Measurements from ENCODE around the gene SRSF4.

SRSF4 gene

GRCh38 chr1:29211086-29212030 lies 29.7 kb upstream of the SRSF4 start:
- DNase-seq (ENCODE audit: insufficient read length, low spot score) = peak; percentile 48
- peak; percentile 90 for FAIRE-seq
- TF ChIP-seq, protein P1, sequence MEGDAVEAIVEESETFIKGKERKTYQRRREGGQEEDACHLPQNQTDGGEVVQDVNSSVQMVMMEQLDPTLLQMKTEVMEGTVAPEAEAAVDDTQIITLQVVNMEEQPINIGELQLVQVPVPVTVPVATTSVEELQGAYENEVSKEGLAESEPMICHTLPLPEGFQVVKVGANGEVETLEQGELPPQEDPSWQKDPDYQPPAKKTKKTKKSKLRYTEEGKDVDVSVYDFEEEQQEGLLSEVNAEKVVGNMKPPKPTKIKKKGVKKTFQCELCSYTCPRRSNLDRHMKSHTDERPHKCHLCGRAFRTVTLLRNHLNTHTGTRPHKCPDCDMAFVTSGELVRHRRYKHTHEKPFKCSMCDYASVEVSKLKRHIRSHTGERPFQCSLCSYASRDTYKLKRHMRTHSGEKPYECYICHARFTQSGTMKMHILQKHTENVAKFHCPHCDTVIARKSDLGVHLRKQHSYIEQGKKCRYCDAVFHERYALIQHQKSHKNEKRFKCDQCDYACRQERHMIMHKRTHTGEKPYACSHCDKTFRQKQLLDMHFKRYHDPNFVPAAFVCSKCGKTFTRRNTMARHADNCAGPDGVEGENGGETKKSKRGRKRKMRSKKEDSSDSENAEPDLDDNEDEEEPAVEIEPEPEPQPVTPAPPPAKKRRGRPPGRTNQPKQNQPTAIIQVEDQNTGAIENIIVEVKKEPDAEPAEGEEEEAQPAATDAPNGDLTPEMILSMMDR (IDR thresholded peaks at IDR 0.05; ENCODE audit: insufficient read depth, missing control alignments) = no peak

GRCh38 chr1:29210278-29211085 lies 28.8 kb upstream of the SRSF4 start:
- FAIRE-seq (peak; percentile 99), DNase-seq (ENCODE audit: insufficient read length, low spot score) (peak; percentile 67)
- TF ChIP-seq, protein P1 (IDR thresholded peaks at IDR 0.05; ENCODE audit: insufficient read depth, missing control alignments) = no peak

DNA sequence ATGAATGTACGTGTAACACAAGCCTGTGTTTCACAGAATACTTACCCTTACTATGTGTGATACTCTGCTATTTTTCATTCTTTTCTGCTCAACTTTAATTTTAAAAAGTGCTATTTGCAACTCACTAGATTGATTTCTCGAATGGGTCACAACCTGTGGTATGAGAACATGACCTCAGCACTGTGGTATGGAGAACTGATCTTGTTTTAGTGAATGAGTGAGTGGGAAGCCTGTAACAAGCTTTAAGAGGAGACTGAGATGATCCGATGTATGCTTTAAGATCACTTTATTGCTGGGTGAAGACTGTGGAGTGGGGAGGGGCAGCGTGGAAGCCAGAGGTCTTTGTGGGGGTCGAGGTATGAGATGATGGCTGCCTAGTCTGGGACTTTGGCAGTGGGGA lies 27.5 kb upstream of the SRSF4 start:
- FAIRE-seq (no peak), DNase-seq (ENCODE audit: insufficient read length, low spot score) (no peak)
- TF ChIP-seq, protein P1 (IDR thresholded peaks at IDR 0.05; ENCODE audit: insufficient read depth, missing control alignments) = no peak

- TF ChIP-seq, protein P1 (IDR thresholded peaks at IDR 0.05; ENCODE audit: insufficient read depth, missing control alignments) = no peak
- FAIRE-seq = no peak
- DNase-seq (ENCODE audit: insufficient read length, low spot score) = no peak
Observed at GRCh38 chr1:29208442-29208841, 26.7 kb upstream of the SRSF4 start.

- TF ChIP-seq, protein P1 (IDR thresholded peaks at IDR 0.05; ENCODE audit: insufficient read depth, missing control alignments) = peak; percentile 99
- FAIRE-seq (peak; percentile 79), DNase-seq (ENCODE audit: insufficient read length, low spot score) (peak; percentile 91)
Observed at GRCh38 chr1:29202584-29203340, 21.1 kb upstream of the SRSF4 start.

GRCh38 chr1:29202053-29202452 lies 20.4 kb upstream of the SRSF4 start:
- no peak for FAIRE-seq
- no peak for DNase-seq (ENCODE audit: insufficient read length, low spot score)

More at GRCh38 chr1:29202053-29202452, 20.4 kb upstream of the SRSF4 start:
- TF ChIP-seq, protein P1 (IDR thresholded peaks at IDR 0.05; ENCODE audit: insufficient read depth, missing control alignments) = no peak
